Cardiac septum (tissue), 1 donor: ENCODE results near the gene REC8. TPM values are rescaled to one million over a fixed set of nuclear protein-coding genes. Genes with fewer than 3 reads are reported as not detected.
"Not testable (repeated sequence)": the region's sequence is repeated elsewhere in the genome, so short reads cannot be mapped to it uniquely, and the experiment has no call there.

Source experiments
- DNase-seq: peaks from one replicate; pipeline ENCODE4 v3.0.0-alpha.2; 2020; ENCODE audit warnings: low spot score
- intact Hi-C: fragments of 100-400 bp; cut with DNase I; formaldehyde crosslinking; loops from one replicate; pipeline ENCODE4 v1.14.0; 2022
- total RNA-seq: library from RNA; stranded (reverse); fragmentation: NEBNext Ultra II Directional; extraction: Animal tissue kit (Norgen Biotek cat#: 25700); gene quantifications from one replicate; pipeline ENCODE4 v1.2.1, GENCODE V29; 2021
- donor health status: DM: no; HTN: no; CAD: no.

Gene REC8
- total RNA-seq, 1 donor from 2014 or later = 5.7 TPM

DNA sequence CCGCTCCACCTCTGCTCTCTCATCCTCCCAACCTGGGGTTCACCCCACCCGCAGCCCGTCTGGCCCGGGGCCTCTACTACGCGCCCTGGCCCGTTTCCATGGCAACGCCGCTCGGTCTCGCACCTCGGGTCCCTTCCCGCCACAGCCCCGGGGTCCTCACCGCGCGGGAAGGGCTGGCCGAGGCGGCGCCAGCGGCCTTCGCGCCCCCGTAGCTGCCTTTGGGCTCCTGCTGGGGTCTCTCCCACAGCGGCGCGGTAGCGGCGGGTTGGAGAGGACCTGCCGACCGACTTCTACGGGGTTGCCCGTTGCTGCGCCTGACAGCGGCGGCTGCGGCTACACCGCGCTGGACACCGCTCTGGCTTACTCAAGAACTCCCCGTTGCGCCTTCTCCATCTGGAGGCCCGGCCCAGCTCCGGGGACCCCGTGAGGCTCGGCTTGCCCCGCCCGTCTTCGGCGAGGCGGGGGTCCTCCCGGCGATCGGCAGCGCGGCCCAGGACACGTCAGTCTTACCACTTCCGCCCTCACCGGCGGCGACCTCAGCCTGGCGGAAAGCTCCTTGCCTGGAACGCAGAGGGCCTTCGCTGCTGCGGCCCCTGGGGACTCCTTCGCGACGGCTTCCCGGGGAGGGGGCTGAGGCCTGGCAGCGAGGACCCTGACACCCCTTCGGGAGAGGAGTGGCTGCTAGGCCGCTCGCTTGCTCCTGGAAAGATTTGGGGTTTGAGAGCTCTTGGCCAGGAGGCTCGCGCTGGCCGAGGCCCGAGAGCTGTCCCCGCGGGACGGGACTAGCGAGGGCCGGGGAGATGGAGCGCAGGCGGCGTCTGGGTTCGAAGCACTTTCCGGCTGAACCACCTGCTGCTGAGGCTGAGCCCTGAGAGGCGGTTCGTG lies 23.5 kb downstream of the REC8 start, which contains the start of gene TM9SF1:
TM9SF1 (minus strand) TSS at position 256 of the 885 bp plus-strand sequence. CDS start 422 bp downstream, outside the sequence.
- DNase-seq = peak; percentile 96
- intact Hi-C loops = loop anchor here (2.0 to 5.0 kb wide), 2 partner anchors 17 to 53 kb away; partner anchors contain the start of genes CHMP4A and EMC9

DNA sequence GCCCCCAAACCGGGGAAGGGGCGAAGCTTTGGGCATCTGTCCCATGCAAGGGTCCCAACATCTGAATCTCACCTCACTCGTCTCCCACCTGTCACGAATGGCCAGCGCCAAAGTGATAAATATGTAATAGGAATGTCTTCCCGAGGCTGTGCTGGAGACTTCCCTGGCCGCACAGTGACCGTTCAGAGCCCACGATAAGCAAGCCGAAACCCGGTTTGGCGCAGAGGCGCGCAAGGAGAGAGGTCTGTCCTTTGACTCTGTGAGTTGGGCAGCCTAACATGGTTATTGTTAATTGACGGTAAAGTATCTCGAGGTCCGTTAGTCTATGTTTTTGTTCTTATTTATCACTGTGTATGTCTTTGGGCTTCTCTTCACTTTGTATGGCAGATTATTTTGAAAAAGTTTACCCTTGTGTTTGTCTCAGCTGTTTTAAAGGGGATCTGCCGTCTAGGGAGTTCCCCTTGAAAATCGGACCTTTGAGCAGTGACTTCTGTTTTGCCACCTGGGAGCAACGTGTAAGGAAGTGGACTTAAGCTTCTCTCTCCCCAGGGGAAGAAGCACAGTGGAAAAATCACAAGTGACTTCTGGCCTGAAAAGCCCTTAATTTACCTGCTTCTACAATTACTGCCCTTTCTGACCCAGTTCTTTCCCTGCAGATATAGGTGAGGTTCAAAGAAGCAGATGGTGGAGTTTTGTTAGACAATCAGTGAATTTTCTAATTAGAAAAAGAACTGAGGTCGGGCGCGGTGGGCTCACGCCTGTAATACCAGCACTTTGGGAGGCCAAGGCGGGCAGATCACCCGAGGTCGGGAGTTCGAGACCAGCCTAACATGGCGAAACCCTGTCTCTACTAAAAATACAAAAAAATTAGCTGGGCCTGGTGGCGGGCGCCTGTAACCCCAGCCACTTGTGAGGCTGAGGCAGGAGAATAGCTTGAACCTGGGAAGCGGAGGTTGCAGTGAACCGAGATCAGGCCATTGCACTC lies 24.5 kb downstream of the REC8 start:
- intact Hi-C loops = loop anchor here (5.0 kb wide), 1 partner anchor 54 kb away; the partner anchor contains the start of gene EMC9
- no peak for DNase-seq

DNA sequence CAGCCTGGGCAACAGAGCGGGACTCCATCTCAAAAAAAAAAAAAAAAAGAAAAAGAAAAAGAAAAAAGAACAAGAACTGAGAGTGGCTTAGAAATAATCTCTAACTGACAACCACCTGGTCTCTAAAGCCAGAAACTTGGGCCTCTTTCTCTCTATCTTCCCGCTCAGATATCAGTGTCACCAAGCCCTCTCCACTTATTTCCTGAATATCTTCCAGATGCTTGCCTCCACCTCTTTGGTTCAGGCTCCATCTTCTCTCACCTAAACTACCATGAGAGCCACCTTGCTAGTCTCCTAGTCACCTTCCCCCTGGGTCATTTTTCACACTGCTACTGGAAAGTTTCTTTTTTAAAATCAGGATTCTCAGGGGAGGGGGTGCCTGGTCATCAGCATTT lies 25.2 kb downstream of the REC8 start:
- intact Hi-C loops = loop anchor here (5.0 kb wide), 1 partner anchor 55 kb away; the partner anchor contains the start of gene EMC9
- DNase-seq = no peak

DNA sequence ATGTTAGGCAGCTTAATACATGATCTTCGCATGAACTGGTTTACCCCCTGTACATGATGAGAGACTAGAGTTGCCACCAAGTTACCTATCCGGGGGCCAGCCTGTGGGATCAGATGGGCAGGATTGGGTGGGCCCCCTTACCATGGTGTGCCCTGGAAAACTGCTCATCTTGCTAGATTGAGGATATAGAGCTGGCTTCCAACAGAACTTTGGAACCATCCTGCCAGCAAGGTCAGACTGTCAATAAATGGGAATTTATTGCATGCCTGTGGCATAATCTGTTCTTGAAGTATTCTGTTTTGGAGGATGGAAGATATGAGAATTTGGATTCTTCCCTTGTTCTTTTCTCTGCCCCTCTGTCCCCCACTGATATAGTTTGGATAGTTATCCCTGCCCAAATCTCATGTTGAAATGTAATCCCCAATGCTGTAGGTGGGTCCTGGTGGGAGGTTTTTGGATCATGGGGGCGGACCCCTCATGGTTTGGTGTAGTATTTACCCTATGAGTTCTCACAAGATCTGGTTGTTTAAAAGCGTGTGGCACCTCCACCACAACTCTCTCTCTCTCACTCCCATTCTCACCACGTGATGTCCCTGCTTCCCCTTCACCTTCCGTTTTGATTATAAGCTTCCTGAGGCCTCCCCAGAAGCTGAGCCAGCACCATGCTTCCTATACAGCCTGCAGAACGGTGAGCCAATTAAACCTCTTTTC lies 27.1 kb downstream of the REC8 start:
- intact Hi-C loops = loop anchor here (5.0 kb wide), 1 partner anchor 57 kb away; the partner anchor contains the start of gene EMC9

DNA sequence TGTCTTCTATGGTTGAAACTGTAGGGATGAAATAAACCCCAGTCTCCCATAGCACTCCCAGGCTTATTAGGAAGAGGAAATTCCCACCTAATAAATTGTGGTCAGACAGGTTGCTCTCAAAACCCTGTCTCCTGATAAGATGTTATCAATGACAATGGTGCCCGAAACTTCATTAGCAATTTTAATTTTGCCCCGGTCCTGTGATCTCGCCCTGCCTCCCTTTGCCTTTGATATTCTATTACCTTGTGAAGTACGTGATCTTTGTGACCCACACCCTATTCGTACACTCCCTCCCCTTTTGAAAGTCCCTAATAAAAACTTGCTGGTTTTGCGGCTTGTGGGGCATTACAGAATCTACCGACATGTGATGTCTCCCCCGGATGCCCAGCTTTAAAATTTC lies 30.7 kb downstream of the REC8 start:
- DNase-seq, intact Hi-C loops: not testable (repeated sequence)

More for the DNA sequence above, 27.1 kb downstream of the REC8 start:
- DNase-seq = no peak

DNA sequence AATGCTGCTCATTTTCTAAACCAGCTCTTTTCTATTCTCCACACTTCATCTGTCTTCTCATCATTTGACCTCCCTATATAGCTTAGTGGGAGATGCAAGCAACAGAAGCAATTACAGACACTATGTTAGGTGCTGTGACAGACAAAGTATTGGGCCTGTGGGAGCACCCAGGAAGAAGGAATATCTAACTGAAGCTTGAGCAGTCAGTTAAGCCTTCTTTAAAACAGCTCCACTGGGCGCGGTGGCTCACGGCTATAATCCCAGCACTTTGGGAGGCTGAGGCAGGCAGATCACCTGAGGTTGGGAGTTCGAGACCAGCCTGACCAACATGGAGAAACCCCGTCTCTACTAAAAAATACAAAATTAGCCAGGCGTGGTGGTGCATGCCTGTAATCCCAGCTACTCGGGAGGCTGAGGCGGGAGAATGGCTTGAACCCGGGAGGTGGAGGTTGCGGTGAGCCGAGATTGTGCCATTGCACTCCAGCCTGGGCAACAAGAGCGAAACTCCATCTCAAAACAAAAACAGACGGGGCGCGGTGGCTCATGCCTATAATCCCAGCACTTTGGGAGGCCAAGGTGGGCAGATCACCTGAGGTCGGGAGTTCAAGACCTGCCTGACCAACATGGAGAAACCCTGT lies 31.5 kb downstream of the REC8 start:
- DNase-seq, intact Hi-C loops: not testable (repeated sequence)

DNA sequence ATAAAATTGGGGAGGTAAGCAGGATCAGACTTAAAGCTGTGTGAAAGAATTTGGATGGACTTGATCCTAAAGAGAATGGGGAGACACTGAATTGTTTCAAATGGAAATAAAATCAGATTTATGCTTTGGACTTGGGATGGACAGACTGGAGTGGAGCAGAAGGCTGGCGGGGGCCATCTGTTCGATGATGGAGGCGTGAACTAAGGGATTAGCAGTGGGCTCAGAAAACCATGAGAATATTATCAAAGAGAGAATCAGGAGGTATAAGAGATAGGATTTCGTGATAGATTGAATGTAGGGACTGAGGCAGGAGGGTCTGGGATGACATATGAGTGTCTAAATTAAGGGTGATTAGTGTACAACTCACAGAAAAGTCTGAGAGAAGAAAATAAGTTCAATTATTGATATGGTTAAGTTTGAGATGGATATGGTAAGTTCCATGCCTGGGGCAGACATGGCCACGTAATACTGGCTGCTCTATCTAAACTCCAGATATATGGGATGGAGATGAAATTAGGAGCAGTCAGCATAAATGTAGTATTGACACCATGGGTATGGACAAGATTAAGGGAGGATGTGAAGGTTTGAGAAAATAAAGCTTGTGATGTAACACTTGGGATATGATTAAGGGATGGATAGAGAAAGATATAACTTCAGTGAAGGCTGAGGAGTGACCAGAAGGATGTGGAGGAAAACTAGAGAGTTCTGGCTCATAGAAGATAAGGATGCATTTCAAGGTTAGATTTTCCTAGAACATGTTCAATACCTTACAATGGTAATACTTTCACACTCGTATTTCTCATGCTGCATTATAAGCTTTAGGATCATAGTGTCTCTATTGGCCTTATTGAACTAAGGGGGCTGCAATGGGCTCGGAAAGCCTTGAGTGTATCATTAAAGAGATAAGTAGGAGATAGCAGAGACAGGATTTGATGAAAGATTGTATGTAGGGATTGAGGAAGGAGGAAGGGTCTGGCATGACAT lies 32.6 kb downstream of the REC8 start:
- DNase-seq = no peak
- intact Hi-C loops = no loop called here

DNA sequence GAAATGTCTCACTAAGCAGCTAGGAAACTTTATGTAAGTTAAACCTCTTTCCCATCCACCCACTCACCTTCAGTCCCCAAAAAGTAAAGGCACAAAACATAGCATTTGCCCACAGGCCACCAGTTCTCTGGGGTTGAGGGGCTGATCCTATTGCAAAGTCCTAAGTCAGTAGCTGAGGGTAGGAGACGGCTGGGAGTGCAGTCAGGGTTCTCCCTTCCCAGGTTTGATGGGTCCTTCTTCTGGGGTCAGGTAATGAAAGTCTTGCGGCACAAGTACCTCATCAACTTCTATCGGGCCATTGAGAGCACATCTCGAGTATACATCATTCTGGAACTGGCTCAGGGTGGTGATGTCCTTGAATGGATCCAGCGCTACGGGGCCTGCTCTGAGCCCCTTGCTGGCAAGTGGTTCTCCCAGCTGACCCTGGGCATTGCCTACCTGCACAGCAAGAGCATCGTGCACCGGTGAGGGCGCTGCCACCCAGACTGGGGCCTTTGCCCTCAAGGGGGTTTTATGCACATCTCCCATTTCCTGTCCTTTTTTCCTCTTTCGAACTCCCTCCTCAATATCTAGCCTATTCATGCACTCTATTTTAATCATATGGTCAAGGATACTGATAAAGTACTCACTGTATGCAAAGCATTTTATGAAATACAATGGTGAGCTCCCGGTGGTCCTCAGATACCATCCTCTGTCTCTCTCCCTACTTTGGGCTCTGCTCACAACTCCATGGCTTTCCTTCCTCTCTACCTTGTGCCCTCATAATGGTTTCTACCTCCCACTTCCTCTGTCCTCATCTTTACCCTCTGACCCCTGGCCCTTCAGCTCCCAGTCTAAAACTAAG lies 34.6 kb downstream of the REC8 start:
- DNase-seq = no peak
- intact Hi-C loops = no loop called here

DNA sequence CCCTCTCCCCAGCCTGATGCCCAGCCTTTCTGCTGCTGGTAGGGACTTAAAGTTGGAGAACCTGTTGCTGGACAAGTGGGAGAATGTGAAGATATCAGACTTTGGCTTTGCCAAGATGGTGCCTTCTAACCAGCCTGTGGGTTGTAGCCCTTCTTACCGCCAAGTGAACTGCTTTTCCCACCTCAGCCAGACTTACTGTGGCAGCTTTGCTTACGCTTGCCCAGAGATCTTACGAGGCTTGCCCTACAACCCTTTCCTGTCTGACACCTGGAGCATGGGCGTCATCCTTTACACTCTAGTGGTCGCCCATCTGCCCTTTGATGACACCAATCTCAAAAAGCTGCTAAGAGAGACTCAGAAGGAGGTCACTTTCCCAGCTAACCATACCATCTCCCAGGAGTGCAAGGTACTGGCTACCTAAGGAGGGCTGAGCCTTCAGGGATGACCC lies 35.2 kb downstream of the REC8 start:
- no peak for DNase-seq
- intact Hi-C loops = no loop called here

DNA sequence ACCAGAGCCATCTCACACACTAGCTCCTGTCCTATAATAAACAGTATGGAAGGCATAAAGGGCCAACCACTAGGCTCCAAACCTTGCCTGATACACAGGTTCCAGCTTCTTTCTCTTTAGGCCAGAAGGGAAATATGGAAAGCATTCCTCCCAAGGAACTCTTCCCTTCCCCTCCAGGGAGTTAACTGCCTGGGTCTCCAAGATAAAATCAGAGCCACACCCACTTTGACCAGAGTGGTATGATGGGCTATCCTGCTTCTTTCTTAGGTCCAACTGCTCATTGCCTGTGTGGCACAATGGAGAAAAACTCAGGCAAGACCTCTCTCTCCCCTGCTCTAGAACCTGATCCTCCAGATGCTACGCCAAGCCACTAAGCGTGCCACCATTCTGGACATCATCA lies 35.7 kb downstream of the REC8 start:
- intact Hi-C loops = no loop called here
- no peak for DNase-seq

DNA sequence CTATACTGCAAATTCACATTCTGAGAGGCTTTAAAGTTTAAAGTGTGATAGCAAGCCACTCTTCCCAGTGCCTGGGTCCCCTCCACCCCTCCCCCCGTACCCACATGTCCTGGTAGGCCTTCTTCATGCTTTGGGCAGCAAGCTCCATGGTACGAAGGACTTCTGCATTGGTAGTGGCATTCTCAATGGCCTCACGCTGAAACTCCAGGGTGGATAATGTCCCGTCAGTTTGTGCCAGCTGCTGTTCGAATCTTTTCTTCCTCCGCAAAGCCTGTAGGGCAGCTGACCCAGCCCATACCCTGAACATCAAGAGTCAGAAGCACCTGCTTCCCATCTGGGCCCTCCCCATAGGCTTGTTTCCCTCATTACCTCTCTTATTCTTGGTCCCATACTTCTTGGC lies 39.4 kb downstream of the REC8 start:
- no peak for DNase-seq
- intact Hi-C loops = no loop called here

DNA sequence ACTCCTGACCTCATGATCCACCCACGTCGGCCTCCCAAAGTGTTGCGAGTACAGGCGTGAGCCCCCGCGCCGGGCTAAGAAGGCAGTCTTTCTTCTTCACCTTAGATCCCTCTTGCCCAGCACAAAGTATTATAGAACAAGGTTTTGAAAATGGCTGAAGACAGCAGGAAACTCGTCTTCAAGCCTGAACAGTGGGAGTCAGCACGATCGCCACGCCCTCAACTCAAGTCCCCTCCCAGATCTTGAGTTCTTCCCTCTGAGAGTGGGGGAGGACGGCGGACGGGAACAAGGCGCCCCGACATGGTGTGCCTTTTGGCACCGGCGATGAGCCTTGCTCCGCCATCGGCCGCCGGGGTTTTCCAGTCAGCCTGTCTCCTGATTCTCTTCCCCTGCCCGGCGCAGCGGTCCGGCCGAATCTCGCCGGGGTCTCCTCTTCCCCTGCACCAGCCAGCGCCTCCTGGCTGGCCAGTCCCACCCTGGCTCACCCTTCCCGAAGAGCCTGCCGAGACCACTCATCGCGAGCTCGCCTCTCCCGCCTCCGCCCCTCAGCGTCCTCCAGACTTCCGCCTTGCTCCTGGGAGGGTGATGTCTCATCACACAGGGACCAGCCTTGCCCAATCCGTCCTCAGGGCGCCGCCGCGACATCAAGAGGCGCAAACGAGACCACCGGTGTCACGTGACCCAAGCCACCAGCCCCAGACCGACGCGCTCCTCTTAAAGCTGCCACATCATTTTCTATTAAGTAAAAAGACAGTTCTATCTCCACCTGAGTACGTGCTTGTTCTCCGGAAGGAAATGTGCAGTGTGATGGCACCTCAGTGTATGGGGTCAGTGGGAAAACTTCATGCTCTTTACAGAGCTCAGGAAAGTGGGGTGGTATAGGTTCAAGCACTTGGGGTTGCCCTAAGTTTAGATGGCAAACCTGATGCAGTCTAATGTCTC lies 41.3 kb downstream of the REC8 start, which contains the start of gene CHMP4A:
CHMP4A (minus strand) TSS at position 565 of the 942 bp plus-strand sequence; CDS start at position 516, 49 bp downstream.
- peak; percentile 96 for DNase-seq
- intact Hi-C loops = loop anchor here (2.0 kb wide), 1 partner anchor 18 kb away; the partner anchor contains the start of gene TM9SF1

DNA sequence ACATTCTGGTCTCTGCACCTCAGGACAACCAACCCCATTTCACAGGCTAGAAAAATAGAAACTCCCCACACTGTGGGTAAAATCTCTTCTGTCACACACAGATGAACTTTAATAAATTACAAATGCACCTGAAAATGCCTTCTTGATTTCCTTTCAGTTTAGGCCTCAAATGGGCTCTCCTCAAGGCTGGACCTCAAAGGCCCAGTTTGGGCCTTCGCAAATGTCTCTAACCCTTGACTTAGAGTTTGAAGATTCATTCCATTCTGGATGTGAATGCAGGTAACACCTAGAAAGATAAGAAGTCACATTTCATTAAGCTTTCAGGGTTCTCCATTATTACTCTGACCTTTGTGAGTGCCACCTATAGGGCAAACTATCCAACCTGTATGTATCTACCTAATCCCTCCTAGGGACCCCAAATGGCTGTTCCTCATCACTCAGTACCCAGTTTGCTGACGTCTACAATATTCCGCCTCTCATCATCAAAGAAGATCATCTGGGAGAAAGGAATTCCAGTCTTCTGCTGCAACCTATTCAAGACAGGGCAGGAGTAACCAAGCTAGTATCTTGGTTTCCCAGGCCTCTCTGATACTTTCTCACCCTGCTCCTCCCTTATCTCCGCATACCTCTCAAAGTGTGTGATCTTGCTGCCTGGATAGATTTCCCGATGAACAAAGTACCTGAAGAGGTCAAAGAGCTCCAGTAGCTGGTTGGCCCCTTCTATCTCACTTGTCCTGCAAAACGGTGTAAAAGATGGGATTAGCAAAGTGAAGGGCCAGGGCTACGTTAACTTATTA lies 42.2 kb downstream of the REC8 start:
- DNase-seq = no peak
- intact Hi-C loops = loop anchor here (2.0 kb wide), 2 partner anchors 19 to 27 kb away; partner anchors contain the start of gene TM9SF1
